DMS114 treated with DMSO at 0.1 percent for 48 hours (cell line): Measurements from ENCODE around the gene GNA14.
"Not testable (repeated sequence)": the region's sequence is repeated elsewhere in the genome, so short reads cannot be mapped to it uniquely, and the experiment has no call there.

Source experiments
- DNase-seq: peaks from one replicate; lab custom pipeline; 2025; ENCODE audit not compliant: unreplicated experiment; lab: John Stamatoyannopoulos, UW

GNA14 gene

GRCh38 chr9:77592476-77592875 is 55.6 kb downstream of the GNA14 start:
- DNase-seq: no peak

- DNase-seq: no peak
Observed at GRCh38 chr9:77589046-77589795, 58.9 kb downstream of the GNA14 start.

GRCh38 chr9:77588271-77588937 is 59.7 kb downstream of the GNA14 start:
- DNase-seq: no peak

- DNase-seq: no peak
Observed at GRCh38 chr9:77587851-77588250, 60.3 kb downstream of the GNA14 start.

GRCh38 chr9:77587042-77587441 is 61.1 kb downstream of the GNA14 start:
- DNase-seq: no peak

GRCh38 chr9:77586591-77586990 is 61.5 kb downstream of the GNA14 start:
- DNase-seq: no peak

GRCh38 chr9:77585335-77585786 is 62.8 kb downstream of the GNA14 start:
- no peak for DNase-seq

GRCh38 chr9:77584927-77585326 is 63.2 kb downstream of the GNA14 start:
- not testable (repeated sequence) for DNase-seq

- no peak for DNase-seq
Observed at GRCh38 chr9:77582961-77583576, 65.1 kb downstream of the GNA14 start.

- DNase-seq: no peak
Observed at GRCh38 chr9:77582525-77582924, 65.6 kb downstream of the GNA14 start.

GRCh38 chr9:77575785-77576184 is 72.3 kb downstream of the GNA14 start:
- no peak for DNase-seq

GRCh38 chr9:77569335-77569734 is 78.8 kb downstream of the GNA14 start:
- DNase-seq: no peak

- DNase-seq: no peak
Observed at GRCh38 chr9:77563174-77563573, 84.9 kb downstream of the GNA14 start.

- DNase-seq: no peak
Observed at GRCh38 chr9:77562019-77562748, 85.9 kb downstream of the GNA14 start.

GRCh38 chr9:77561331-77562018 is 86.6 kb downstream of the GNA14 start:
- DNase-seq: no peak

- DNase-seq: no peak
Observed at GRCh38 chr9:77556396-77556795, 91.7 kb downstream of the GNA14 start.

GRCh38 chr9:77554586-77555105 is 93.5 kb downstream of the GNA14 start:
- DNase-seq: no peak

- DNase-seq: no peak
Observed at GRCh38 chr9:77547106-77547730, 100.9 kb downstream of the GNA14 start.

GRCh38 chr9:77546376-77546950 is 101.7 kb downstream of the GNA14 start:
- no peak for DNase-seq

GRCh38 chr9:77544546-77544945 is 103.6 kb downstream of the GNA14 start:
- no peak for DNase-seq
